Occipital lobe (tissue), 2 donors: ENCODE measurements around the gene ARHGEF11. TPM values are rescaled to one million over a fixed set of nuclear protein-coding genes. Genes with fewer than 3 reads are reported as not detected.

Experiments used
- DNase-seq: peaks from one replicate; lab custom pipeline; 2025; lab: John Stamatoyannopoulos, UW
- total RNA-seq: library from RNA; depleted of rRNA; stranded (reverse); fragments of >200 nt; gene quantifications from one replicate; pipeline ENCODE4 v1.2.3, GENCODE V29; 2014

Gene ARHGEF11
- total RNA-seq, 1 donor from 2014 or later, result 38.4 TPM

- DNase-seq, result no peak
Measured at GRCh38 chr1:156953571-156953970, 92.0 kb downstream of the ARHGEF11 start.

GRCh38 chr1:156951371-156951770 lies 94.2 kb downstream of the ARHGEF11 start:
- no peak for DNase-seq

GRCh38 chr1:156949127-156949526 lies 96.4 kb downstream of the ARHGEF11 start:
- no peak for DNase-seq

- DNase-seq, result no peak
Measured at GRCh38 chr1:156948708-156949107, 96.8 kb downstream of the ARHGEF11 start.

- DNase-seq, result no peak
Measured at GRCh38 chr1:156947818-156948525, 97.6 kb downstream of the ARHGEF11 start.

GRCh38 chr1:156947127-156947526 lies 98.4 kb downstream of the ARHGEF11 start:
- DNase-seq, result no peak

GRCh38 chr1:156945881-156946661 lies 99.5 kb downstream of the ARHGEF11 start:
- DNase-seq, result peak; percentile 24

GRCh38 chr1:156944848-156945247 lies 100.7 kb downstream of the ARHGEF11 start:
- DNase-seq, result no peak

GRCh38 chr1:156944268-156944667 lies 101.3 kb downstream of the ARHGEF11 start:
- DNase-seq, result no peak

- DNase-seq, result no peak
Measured at GRCh38 chr1:156943756-156944155, 101.8 kb downstream of the ARHGEF11 start.

GRCh38 chr1:156942576-156942975 lies 103.0 kb downstream of the ARHGEF11 start:
- no peak for DNase-seq

- no peak for DNase-seq
Measured at GRCh38 chr1:156942176-156942575, 103.4 kb downstream of the ARHGEF11 start.

- DNase-seq, result no peak
Measured at GRCh38 chr1:156941675-156942074, 103.9 kb downstream of the ARHGEF11 start.

- DNase-seq, result no peak
Measured at GRCh38 chr1:156939786-156940334, 105.7 kb downstream of the ARHGEF11 start.

GRCh38 chr1:156938813-156939212 lies 106.7 kb downstream of the ARHGEF11 start:
- DNase-seq, result no peak

GRCh38 chr1:156937883-156938282 lies 107.7 kb downstream of the ARHGEF11 start:
- DNase-seq, result no peak

GRCh38 chr1:156936721-156937220 lies 108.8 kb downstream of the ARHGEF11 start:
- no peak for DNase-seq

GRCh38 chr1:156936191-156936590 lies 109.4 kb downstream of the ARHGEF11 start:
- no peak for DNase-seq

GRCh38 chr1:156935505-156936128 lies 109.9 kb downstream of the ARHGEF11 start:
- DNase-seq, result no peak

GRCh38 chr1:156933136-156933535 lies 112.4 kb downstream of the ARHGEF11 start:
- DNase-seq, result no peak

GRCh38 chr1:156931974-156932710 lies 113.4 kb downstream of the ARHGEF11 start:
- no peak for DNase-seq
